ENCODE data around the gene ST8SIA6.
"Not testable (repeated sequence)": the region's sequence is repeated elsewhere in the genome, so short reads cannot be mapped to it uniquely, and the experiment has no call there.

Gene ST8SIA6

DNA sequence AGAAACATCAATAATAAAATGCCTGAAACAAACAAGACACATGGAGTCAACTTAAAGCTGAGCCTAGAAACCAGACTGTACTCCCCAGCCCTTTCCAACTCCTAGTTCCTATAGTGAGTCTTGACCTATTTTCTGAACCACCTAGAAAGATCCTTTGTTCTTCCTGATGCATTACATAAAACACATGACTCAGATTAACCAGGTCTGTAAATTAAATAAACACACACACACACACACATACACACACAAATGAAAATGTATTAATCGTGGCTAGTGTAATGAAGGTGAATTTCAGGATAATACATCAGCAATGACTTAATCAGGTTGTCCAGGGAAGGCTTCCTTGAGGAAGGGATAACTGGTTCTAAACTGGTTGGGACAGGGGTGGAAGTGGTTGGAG is 104.7 kb downstream of the ST8SIA6 start:
- Mint-ChIP-seq H3K36me3 (ENCODE audit: low read depth) (no peaks in the 10 kb centered on the region), H3K4me1 (ENCODE audit: low read depth) (no peaks in the 10 kb centered on the region), H3K9me3 (no peaks in the 10 kb centered on the region), H3K27ac (no peak overlapping the region), H3K27me3 (ENCODE audit: low read depth) (peaks cover 4% of the 10 kb centered on the region), H3K4me3 (no peak overlapping the region)
- no peak for DNase-seq (ENCODE audit: low spot score)

DNA sequence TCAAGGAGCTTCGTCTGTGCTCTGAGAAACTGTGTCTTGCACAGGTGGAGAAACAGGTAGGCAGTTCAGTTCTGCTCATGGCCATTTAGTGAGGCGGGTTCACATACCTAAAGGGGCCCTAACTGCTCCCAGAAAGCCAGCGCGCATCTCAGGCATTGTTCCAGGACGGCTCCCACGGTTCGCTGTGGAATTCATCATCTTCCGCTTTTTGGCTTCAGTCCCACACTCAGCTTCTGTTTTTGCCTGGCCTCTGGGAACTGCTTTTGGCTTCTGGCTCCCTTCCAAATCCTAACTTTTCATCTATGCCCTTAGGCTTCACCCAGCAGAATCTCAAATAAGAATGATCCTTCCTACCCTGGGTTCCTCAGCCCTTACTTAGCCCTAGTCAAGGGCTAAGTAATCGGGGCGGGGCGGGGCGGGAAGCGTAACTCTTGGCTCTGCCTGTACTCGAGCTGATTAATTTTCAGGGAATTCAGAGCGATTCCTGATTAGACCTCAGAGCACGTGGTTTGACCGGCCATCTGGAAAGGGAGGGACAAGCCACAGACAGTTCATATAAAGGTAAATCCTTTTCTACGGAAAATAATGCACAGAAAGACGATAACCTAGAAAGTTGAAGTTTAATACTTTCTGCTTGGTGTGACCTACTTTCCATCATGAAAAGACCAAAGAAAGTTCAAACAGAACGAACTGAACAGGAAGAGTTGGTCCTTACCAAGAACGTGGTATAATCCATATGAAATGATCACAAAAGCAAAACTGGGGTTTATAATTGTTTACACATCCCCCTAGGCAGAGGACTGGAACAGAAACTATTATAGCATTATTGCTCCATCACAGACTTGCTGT is 105.7 kb downstream of the ST8SIA6 start:
- Mint-ChIP-seq H3K36me3 (ENCODE audit: low read depth) (no peaks in the 10 kb centered on the region), H3K9me3 (no peaks in the 10 kb centered on the region), H3K4me1 (ENCODE audit: low read depth) (no peaks in the 10 kb centered on the region), H3K27me3 (ENCODE audit: low read depth) (no peaks in the 10 kb centered on the region), H3K4me3 (no peak overlapping the region), H3K27ac (no peak overlapping the region)
- DNase-seq (ENCODE audit: low spot score) = no peak

DNA sequence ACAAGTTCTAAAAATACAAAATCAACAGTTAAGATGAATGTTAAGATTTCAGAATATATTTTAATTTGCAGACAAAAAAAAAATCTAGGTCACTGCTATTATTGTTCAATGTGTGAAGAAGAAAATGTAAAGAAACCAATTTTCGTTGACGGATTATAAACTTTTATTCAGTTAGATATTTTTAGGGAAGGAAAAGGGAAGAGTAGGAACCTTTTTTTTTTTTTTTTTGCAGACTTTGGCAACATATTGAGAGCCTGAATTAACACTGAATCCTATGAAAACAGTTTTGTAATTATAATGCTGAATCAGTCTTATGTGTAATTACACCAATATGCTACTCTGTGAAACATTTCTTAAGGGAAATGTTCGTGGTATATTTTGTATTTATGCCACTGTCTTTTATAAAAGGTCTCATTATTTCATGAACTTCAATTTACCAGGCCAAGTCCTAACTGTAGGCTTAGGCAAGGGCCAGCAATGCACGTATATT is 106.3 kb downstream of the ST8SIA6 start:
- H3K4me1 Mint-ChIP-seq (ENCODE audit: low read depth) = no peaks in the 10 kb centered on the region
- no peaks in the 10 kb centered on the region for H3K9me3 Mint-ChIP-seq
- H3K4me3 Mint-ChIP-seq = no peak overlapping the region
- H3K36me3 Mint-ChIP-seq (ENCODE audit: low read depth) = no peaks in the 10 kb centered on the region
- no peak for DNase-seq (ENCODE audit: low spot score)
- no peak overlapping the region for H3K27ac Mint-ChIP-seq
- H3K27me3 Mint-ChIP-seq (ENCODE audit: low read depth) = no peaks in the 10 kb centered on the region

DNA sequence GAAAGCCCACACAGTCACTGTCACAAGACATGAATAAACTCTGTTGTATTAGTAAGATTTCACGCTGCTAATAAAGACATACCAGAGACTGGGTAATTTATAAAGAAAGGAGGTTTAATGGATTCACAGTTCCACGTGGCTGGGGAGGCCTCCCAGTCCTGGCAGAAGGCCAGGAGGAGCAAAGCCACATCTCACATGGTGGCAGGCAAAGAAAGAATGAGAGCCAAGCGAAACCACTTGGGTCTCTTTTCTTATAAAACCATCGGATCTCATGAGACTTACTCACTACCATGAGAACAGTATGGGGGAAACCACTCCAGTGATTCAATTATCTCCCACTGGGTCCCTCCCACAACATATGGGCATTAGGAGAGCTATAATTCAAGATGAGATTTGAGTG is 110.2 kb downstream of the ST8SIA6 start:
- Mint-ChIP-seq H3K36me3 (ENCODE audit: low read depth) (no peaks in the 10 kb centered on the region), H3K9me3 (peaks cover 15% of the 10 kb centered on the region)

DNA sequence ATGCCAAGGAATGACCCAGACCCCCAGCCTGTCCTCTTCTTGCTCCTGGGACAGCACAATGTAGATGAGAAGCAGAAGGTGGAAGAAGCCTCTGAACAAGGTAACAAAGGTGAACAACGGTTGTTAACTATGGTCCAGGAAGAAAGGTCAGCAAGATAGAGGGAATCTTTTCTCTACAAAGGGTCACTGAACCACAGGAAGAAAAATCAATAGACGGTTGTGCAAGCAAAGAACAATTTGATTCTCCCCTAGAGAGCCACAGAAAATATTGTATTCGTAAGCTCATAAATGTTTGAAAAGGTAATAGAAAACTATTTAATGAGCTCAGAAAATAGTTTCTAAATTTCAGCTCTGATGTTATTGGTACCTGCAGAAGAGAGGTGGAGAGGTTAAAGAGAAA is 111.3 kb downstream of the ST8SIA6 start:
- no peak overlapping the region for H3K4me3 Mint-ChIP-seq
- no peaks in the 10 kb centered on the region for H3K4me1 Mint-ChIP-seq (ENCODE audit: low read depth)
- no peaks in the 10 kb centered on the region for H3K36me3 Mint-ChIP-seq (ENCODE audit: low read depth)
- peaks cover 15% of the 10 kb centered on the region for H3K9me3 Mint-ChIP-seq
- DNase-seq (ENCODE audit: low spot score) = no peak
- H3K27ac Mint-ChIP-seq = no peak overlapping the region
- H3K27me3 Mint-ChIP-seq (ENCODE audit: low read depth) = no peaks in the 10 kb centered on the region

More for the DNA sequence above, 110.2 kb downstream of the ST8SIA6 start:
- Mint-ChIP-seq H3K4me1 (ENCODE audit: low read depth) (no peaks in the 10 kb centered on the region), H3K4me3 (no peak overlapping the region), H3K27ac (no peak overlapping the region), H3K27me3 (ENCODE audit: low read depth) (no peaks in the 10 kb centered on the region)
- no peak for DNase-seq (ENCODE audit: low spot score)

DNA sequence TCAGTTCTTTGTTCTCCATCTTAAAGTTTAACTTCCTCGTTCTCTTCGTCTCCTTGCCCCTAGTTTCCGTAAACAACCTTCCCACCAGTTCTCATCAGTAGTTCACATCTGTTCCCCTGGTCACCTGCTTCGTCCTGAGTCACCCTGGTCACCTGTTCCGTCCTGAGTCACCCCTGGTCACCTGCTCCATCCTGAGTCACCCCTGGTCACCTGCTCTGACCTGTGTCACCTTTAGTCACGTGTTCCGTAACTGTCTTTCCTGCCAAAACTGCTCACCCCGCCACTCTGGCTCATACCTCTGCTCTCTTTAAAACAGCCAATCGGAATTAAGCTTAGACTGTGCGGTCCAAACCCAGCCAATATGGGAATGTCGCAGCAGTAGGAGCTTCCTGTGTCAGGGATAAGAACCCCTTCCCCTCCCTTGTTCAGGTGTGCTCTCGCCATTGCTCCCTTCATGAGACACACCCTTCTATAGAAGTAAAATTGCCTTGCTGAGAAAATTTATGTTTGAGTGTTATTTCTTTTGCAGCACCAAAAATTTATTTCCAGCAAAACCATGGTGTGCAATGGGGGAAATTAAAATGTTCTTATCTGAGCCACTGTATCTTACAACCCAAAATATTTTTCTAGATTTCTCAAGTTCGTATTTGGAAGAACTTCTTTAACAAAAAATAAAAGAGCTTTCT is 114.1 kb downstream of the ST8SIA6 start:
- no peaks in the 10 kb centered on the region for H3K36me3 Mint-ChIP-seq (ENCODE audit: low read depth)
- H3K9me3 Mint-ChIP-seq = peaks cover 15% of the 10 kb centered on the region
- no peaks in the 10 kb centered on the region for H3K4me1 Mint-ChIP-seq (ENCODE audit: low read depth)
- H3K27me3 Mint-ChIP-seq (ENCODE audit: low read depth) = no peaks in the 10 kb centered on the region
- no peak overlapping the region for H3K4me3 Mint-ChIP-seq
- DNase-seq (ENCODE audit: low spot score) = no peak
- no peak overlapping the region for H3K27ac Mint-ChIP-seq

DNA sequence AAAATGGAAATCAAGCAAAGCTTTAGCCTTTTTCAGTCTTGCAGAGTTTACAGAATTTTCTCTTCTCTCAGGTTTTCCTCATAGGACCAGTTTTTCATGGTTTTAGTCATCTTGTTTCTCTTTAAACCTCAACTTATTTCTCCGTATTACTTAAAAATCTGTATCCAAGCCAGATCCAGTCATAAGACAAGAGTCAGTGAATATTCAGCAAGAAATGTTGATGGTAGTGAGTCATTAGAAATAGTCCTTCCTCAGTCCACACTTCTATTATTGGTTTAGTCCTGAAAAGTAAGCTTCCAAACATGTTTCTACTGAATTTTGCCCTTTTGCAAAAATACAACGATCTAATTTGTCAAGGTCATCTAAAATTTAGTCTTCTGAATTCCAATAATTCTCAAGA is 119.3 kb downstream of the ST8SIA6 start:
- Mint-ChIP-seq H3K27me3 (ENCODE audit: low read depth) (peaks cover 2% of the 10 kb centered on the region), H3K4me3 (no peak overlapping the region), H3K36me3 (ENCODE audit: low read depth) (no peaks in the 10 kb centered on the region), H3K4me1 (ENCODE audit: low read depth) (no peaks in the 10 kb centered on the region), H3K27ac (no peak overlapping the region), H3K9me3 (peaks cover 3% of the 10 kb centered on the region)
- DNase-seq (ENCODE audit: low spot score) = no peak

DNA sequence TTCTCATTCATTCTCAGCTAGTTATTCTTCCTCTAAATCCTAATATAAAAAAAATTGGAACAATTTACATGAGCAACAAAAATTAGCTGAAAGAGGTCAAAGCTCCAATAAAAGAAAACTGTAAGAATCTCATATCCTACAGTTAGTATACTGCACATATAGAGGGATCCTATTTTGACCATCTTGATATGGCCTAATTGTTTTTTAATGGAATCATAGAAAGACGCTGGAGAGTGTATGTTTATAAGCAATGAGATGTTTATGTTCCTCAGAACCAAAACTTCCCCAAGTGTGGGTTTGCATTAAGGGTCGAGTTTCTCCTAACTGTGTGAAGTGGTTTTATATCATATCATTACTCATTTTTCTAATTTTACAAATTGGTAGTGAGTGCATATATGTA is 123.9 kb downstream of the ST8SIA6 start:
- Mint-ChIP-seq H3K9me3 (no peaks in the 10 kb centered on the region), H3K36me3 (ENCODE audit: low read depth) (no peaks in the 10 kb centered on the region), H3K4me1 (ENCODE audit: low read depth) (no peaks in the 10 kb centered on the region), H3K27me3 (ENCODE audit: low read depth) (peaks cover 2% of the 10 kb centered on the region), H3K4me3 (no peak overlapping the region), H3K27ac (no peak overlapping the region)
- no peak for DNase-seq (ENCODE audit: low spot score)

DNA sequence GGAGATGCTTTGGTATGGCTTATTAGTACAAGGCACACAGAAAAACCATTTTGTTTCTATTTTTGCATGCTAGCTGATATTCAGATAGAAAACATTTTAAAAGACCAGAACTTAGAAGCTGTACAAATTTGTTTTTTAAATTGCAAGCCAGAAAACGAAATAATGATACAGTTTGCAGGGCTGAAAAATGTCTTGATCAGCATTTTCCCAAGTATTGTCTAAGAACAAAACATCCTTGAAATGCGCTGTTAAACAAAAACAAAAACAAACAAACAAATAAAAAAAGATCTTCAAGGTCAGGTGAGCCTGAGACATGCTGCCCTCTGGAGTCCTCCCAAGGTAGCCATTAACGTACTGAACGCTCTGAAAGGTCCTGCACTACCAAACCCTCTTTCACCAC is 128.0 kb downstream of the ST8SIA6 start:
- H3K36me3 Mint-ChIP-seq (ENCODE audit: low read depth) = no peaks in the 10 kb centered on the region
- H3K27ac Mint-ChIP-seq = no peak overlapping the region
- H3K9me3 Mint-ChIP-seq = no peaks in the 10 kb centered on the region
- no peak for DNase-seq (ENCODE audit: low spot score)
- no peaks in the 10 kb centered on the region for H3K27me3 Mint-ChIP-seq (ENCODE audit: low read depth)
- no peak overlapping the region for H3K4me3 Mint-ChIP-seq
- no peaks in the 10 kb centered on the region for H3K4me1 Mint-ChIP-seq (ENCODE audit: low read depth)

DNA sequence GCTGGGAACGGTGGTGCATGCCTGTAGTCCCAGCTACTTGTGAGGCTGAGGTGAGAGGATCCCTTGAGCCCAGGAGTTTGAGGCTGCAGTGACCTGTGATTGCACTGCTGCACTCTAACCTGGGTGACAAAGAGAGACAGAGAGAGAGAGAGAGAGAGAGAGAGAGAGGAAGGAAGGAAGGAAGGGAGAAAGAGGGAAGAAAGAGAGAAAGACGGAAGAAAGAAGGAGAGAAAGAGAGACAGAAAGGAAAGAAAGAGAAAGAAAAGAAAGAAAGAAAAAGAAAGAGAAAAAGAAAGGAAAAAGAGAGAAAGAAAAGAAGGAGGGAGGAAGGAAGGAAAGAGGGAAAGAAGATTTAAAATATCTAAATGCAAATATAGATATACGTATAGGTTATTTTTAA is 132.4 kb downstream of the ST8SIA6 start:
- DNase-seq (ENCODE audit: low spot score); H3K9me3 Mint-ChIP-seq; H3K4me1 Mint-ChIP-seq (ENCODE audit: low read depth); H3K4me3 Mint-ChIP-seq; H3K36me3 Mint-ChIP-seq (ENCODE audit: low read depth); H3K27me3 Mint-ChIP-seq (ENCODE audit: low read depth); H3K27ac Mint-ChIP-seq: not testable (repeated sequence)

DNA sequence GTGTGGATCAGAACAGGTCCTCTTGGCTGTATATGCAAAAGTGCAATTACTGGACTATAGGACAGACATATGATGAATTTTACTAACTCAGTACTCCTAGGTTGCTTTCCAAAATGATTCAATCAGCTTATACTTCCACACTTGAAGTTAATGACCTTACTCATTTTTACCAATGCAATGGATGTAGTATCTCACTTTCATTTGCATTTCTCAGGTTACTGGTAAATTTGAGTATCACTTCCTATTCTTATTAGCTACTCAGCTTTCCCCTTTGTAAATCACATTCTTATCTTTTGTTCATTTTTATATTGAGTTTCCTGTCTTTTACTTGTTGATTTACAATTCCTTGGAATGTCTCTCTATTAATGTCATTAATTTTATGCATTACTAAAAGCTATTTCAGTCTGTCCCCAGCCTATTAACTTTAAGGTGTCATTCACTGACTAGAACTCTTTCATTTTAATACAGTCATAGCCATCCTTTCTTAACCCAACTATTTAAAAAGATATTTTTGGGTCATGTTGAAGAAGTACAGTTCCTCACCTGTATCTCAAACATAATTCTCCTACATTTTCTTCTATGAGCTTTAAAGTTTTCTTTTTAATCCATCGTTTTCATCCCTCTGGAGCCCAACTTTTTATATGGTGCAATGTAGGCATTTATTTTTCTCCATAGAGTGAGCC is 137.8 kb downstream of the ST8SIA6 start:
- Mint-ChIP-seq H3K27ac (no peak overlapping the region), H3K4me3 (no peak overlapping the region), H3K27me3 (ENCODE audit: low read depth) (peaks cover 14% of the 10 kb centered on the region), H3K4me1 (ENCODE audit: low read depth) (no peaks in the 10 kb centered on the region), H3K36me3 (ENCODE audit: low read depth) (no peaks in the 10 kb centered on the region), H3K9me3 (no peaks in the 10 kb centered on the region)
- DNase-seq (ENCODE audit: low spot score) = no peak

DNA sequence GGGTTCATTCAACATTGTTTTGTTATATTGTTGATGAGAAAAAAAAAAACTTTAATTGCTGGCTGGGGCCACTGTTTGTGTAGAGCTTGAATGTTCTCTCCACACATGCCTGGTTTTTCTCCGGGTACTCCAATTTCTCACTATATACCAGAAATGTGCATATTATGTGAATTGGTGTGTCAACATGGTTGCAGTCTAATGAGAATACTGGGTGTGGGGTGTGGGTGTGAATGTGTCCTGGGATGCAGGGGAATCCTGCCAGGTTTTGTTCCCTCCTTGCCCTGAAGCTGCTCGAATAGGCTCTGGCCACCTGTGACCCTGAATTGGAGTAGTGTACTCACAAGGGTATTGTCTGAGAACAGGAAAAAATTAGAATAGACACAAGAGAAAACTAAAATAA is 145.0 kb downstream of the ST8SIA6 start:
- Mint-ChIP-seq H3K27ac (no peak overlapping the region), H3K27me3 (ENCODE audit: low read depth) (peaks cover 12% of the 10 kb centered on the region), H3K36me3 (ENCODE audit: low read depth) (no peaks in the 10 kb centered on the region), H3K4me1 (ENCODE audit: low read depth) (no peaks in the 10 kb centered on the region), H3K9me3 (no peaks in the 10 kb centered on the region), H3K4me3 (no peak overlapping the region)
- DNase-seq (ENCODE audit: low spot score) = no peak

DNA sequence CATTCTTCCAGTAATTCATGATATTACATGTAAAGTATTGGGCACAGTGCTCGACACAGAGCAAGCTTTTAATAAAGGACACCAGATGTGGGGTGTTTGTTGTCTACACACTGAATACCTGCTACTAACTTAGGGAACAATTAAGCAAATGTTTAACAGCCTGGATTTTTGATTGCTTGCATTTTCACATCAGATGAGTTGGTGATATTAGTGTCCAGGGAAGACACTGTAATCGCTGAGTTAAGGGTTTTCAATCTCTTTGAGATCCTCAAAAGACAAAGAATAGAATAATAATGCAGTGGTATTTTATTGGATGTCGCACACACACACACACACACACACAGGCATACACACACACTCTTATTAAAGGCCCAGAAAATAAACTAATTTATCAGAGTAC is 147.3 kb downstream of the ST8SIA6 start:
- Mint-ChIP-seq H3K27me3 (ENCODE audit: low read depth) (peaks cover 8% of the 10 kb centered on the region), H3K9me3 (no peaks in the 10 kb centered on the region), H3K4me3 (no peak overlapping the region), H3K4me1 (ENCODE audit: low read depth) (no peaks in the 10 kb centered on the region), H3K36me3 (ENCODE audit: low read depth) (no peaks in the 10 kb centered on the region), H3K27ac (no peak overlapping the region)
- no peak for DNase-seq (ENCODE audit: low spot score)

DNA sequence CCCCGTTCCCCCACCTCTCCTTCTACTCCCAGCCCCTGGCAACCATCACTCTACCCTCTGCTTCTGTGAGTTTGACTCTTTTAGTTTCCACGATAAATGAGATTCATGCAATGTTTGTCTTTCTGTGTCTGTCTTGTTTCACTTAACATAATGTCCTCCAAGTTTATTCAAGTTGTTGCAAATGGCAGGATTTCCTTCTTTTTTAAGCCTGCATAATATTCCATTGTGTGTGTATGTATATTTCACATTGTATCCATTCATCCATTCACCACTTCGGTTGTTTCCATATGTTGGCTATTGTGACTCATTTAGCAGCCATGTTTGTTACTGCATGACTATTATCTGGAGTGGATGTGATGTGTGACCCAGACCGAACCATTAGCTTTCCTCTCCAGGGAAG is 162.0 kb downstream of the ST8SIA6 start:
- Mint-ChIP-seq H3K36me3 (ENCODE audit: low read depth) (no peaks in the 10 kb centered on the region), H3K4me3 (no peak overlapping the region), H3K4me1 (ENCODE audit: low read depth) (no peaks in the 10 kb centered on the region), H3K27ac (no peak overlapping the region), H3K27me3 (ENCODE audit: low read depth) (peaks cover 17% of the 10 kb centered on the region), H3K9me3 (no peaks in the 10 kb centered on the region)
- DNase-seq (ENCODE audit: low spot score) = no peak

Measured in T-helper 2 cell treated with Interferon-gamma antibody and Interleukin-4, amounts not matched to agents 5 μg/mL and 100 μg/mL, for 36 hours (primary cell).